Activated T-cell treated with anti-CD3 and anti-CD28 coated beads, Interleukin-2, amount 50 U/mL, for 48 hours (primary cell): ENCODE results near the gene NTF4.
"Not testable (repeated sequence)": the region's sequence is repeated elsewhere in the genome, so short reads cannot be mapped to it uniquely, and the experiment has no call there.

ENCODE experiments used
- DNase-seq, 2 experiments: peaks; one replicate each; pipeline ENCODE4 v3.0.0-alpha.2; 2020

The NTF4 gene

GRCh38 chr19:49056101-49056901, 8.3 kb downstream of the NTF4 start:
- DNase-seq = peak; percentile 68 to 76

DNA sequence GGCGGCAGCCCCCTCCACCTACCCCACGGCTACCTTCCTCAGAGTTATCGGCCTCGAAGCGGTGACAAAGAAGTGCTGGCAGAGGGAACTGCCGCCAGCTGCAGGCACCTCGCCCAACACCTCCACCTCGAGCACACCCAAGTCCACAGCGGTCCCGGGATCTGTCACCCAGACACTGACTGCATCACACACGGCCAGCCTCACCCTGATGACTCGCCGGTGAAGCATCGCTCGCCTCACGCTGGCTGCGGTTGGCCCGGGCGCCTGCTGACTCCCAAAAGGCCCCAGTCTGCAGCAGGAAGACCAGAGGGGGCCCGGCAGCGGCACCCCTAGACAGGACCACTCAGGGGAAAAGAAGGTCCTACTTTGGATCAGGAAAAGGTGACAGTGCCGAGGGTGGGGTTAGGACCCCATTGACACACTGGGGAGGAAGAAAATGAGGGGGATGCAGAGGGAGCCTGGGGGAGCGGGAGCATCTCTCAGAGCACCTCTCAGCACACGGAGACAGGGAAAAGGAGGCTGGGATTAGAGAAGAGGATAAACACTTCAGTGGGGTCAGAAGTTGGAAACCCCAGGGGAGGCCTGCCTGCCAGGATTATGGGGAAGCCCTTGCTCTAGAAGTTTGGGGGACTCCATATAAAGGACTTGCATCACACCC, 14.1 kb downstream of the NTF4 start:
- DNase-seq = not testable (repeated sequence)

GRCh38 chr19:49049834-49050233, 14.8 kb downstream of the NTF4 start:
- not testable (repeated sequence) for DNase-seq

- not testable (repeated sequence) for DNase-seq
These were observed 15.6 kb downstream of the NTF4 start, which contains the start of gene CGB8 for GRCh38 chr19:49049011-49049410. Gene CGB8, minus strand, starts transcription at chr19:49049111. Its CDS starts 372 bp downstream, at chr19:49048739.

DNA sequence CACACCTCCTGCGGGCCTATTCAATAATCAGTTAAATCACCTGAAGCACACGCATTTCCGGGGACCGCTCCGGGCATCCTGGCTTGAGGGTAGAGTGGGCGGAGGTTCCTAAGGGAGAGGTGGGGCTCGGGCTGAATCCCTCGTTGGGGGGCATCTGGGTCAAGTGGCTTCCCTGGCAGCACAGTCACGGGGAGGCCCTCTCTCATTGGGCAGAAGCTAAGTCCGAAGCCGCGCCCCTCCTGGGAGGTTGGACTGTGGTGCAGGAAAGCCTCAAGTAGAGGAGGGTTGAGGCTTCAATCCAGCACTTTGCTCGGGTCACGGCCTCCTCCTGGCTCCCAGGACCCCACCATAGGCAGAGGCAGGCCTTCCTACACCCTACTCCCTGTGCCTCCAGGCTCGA, 21.1 kb downstream of the NTF4 start, which contains the start of gene CGB5:
Gene CGB5 (plus strand): TSS at position 301 of the 400 bp plus-strand sequence. CDS start 362 bp downstream, outside the sequence.
- not testable (repeated sequence) for DNase-seq

DNA sequence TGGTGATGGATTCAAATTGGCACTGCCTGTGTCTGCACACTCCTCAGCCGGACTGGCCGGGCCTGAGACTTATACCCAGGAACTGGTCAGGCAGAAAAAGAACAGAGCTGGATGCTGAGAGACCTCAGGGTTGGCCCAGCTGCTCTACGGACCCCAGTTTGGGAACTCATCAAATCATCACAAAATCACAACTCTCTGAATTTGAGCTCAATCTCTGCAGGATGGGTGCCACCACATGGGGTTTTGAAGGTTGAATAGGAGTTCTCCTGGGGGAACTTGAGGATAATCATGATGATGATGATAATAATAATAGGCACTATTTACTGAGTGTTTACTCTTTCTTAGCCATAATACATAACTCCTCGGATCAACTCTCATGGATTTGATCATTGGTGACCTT, 22.0 kb downstream of the NTF4 start:
- DNase-seq = not testable (repeated sequence)

DNA sequence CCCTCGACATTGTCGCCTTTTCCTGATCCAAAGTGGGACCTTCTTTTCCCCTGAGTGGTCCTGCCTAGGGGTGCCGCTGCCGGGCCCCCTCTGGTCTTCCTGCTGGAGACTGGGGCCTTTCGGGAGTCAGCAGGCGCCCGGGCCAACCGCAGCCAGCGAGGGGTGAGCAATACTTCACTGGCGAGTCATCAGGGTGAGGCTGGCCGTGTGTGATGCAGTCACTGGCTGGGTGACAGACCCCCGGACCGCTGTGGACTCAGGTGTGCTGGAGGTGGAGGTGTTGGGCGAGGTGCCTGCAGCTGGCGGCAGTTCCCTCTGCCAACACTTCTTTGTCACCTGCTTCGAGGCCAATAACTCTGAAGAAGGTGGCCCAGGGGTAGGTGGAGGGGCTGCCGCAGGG, 22.4 kb downstream of the NTF4 start:
- no peak for DNase-seq

DNA sequence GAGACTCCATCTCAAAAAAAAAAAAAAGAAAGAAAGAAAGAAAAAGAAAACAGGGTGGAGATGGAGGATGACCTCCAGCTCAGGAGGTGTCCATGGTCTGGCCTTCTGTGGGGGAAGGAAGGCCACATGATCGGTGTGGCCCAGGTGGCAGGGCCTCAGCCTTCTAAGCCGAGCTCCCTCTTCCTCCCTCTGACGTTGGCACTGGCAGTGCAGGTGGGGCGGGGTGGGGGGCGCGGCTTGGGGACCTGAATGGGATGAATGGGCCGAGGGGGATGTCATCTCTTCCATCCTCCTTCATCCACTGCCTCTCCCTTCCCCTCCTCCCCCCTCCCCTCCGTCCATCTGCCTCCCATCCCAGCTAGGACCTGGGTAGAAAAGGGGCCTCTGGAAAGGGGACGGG, 24.9 kb downstream of the NTF4 start:
- DNase-seq = not testable (repeated sequence)

DNA sequence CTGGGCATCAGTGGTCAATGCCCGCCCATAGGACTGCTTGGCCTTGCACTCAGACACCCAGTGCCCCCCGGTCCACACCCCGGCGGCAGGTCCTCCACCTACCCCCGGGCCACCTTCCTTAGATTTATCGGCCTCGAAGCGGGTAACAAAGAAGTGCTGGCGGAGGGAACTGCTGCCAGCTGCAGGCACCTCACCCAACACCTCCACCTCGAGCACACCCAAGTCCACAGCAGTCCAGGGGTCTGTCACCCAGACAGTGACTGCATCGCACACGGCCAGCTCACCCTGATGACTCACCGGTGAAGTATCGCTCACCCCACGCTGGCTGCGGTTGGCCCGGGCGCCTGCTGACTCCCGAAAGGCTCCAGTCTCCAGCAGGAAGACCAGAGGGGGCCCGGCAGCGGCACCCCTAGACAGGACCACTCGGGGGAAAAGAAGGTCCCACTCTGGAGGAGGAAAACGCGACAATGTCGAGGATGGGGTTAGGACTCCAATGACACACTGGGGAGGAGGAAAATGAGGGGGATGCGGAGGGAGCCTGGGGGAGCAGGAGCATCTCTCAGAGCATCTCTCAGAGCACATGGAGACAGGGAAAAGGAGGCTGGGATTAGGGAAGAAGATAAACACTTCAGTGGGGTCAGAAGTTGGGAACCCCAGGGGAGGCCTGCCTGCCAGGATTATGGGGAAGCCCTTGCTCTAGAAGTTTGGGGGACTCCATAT, 25.9 kb downstream of the NTF4 start:
- DNase-seq = not testable (repeated sequence)

DNA sequence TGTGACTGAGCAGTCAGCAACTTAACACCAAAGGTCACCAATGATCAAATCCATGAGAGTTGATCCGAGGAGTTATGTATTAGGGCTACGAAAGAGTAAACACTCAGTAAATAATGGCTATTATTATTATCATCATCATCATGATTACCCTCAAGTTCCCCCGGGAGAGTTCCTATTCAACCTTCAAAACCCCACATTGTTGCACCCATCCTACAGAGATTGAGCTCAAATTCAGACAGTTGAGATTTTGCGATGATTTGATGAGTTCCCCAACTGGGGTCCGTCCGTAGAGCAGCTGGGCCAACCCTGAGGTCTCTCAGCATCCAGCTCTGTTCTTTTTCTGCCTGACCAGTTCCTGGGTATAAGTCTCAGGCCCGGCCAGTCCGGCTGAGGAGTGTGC, 26.5 kb downstream of the NTF4 start:
- not testable (repeated sequence) for DNase-seq

DNA sequence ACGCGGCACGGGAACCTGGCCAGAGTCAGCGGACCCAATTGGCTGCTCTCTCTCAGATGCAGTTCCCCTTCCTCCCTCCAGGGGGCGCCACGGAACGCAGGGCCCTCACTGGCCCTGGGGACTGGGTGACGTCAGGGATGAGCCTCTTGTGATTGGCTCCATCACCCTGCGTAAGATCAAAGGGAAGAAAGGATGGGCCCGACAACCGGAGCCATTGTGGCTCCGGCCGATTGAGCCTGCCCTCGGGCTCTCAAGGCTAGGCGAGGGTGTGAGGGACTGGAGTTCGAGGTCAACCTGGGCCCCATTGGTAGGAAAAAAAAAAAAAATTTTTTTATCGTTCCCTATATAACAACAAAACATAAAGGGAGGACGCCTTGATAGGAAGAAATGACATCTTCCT, 27.8 kb downstream of the NTF4 start, which contains the start of gene CGB1:
Gene CGB1 (minus strand): TSS at position 81 of the 400 bp plus-strand sequence. CDS start 184 bp downstream, outside the sequence.
- peak; percentile 83 to 84 for DNase-seq

GRCh38 chr19:49031642-49032301, 32.8 kb downstream of the NTF4 start, which contains the start of gene CGB2:
Gene CGB2, plus strand, starts transcription at chr19:49031890. Its CDS starts 206 bp downstream, at chr19:49032096.
- peak; percentile 94 to 96 for DNase-seq

DNA sequence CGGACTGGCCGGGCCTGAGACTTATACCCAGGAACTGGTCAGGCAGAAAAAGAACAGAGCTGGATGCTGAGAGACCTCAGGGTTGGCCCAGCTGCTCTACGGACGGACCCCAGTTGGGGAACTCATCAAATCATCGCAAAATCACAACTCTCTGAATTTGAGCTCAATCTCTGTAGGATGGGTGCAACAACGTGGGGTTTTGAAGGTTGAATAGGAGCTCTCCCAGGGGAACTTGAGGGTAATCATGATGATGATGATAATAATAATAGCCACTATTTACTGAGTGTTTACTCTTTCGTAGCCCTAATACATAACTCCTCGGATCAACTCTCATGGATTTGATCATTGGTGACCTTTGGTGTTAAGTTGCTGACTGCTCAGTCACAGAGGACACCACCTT, 34.3 kb downstream of the NTF4 start:
- not testable (repeated sequence) for DNase-seq

GRCh38 chr19:49029749-49030148, 34.9 kb downstream of the NTF4 start:
- not testable (repeated sequence) for DNase-seq

GRCh38 chr19:49028686-49029085, 35.9 kb downstream of the NTF4 start:
- DNase-seq = not testable (repeated sequence)

DNA sequence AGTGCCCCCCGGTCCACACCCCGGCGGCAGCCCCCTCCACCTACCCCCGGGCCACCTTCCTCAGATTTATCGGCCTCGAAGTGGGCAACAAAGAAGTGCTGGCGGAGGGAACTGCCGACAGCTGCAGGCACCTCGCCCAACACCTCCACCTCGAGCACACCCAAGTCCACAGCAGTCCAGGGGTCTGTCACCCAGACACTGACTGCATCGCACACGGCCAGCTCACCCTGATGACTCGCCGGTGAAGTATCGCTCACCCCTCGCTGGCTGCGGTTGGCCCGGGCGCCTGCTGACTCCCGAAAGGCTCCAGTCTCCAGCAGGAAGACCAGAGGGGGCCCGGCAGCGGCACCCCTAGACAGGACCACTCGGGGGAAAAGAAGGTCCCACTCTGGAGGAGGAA, 39.0 kb downstream of the NTF4 start:
- DNase-seq = not testable (repeated sequence)

DNA sequence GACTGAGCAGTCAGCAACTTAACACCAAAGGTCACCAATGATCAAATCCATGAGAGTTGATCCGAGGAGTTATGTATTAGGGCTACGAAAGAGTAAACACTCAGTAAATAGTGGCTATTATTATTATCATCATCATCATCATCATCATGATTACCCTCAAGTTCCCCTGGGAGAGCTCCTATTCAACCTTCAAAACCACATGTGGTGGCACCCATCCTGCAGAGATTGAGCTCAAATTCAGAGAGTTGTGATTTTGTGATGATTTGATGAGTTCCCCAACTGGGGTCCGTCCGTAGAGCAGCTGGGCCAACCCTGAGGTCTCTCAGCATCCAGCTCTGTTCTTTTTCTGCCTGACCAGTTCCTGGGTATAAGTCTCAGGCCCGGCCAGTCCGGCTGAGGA, 39.5 kb downstream of the NTF4 start:
- not testable (repeated sequence) for DNase-seq

GRCh38 chr19:49024233-49024632, 40.4 kb downstream of the NTF4 start, which contains the start of gene CGB3:
Gene CGB3, minus strand, starts transcription at chr19:49024333. Its CDS starts 362 bp downstream, at chr19:49023971.
- DNase-seq = not testable (repeated sequence)

DNA sequence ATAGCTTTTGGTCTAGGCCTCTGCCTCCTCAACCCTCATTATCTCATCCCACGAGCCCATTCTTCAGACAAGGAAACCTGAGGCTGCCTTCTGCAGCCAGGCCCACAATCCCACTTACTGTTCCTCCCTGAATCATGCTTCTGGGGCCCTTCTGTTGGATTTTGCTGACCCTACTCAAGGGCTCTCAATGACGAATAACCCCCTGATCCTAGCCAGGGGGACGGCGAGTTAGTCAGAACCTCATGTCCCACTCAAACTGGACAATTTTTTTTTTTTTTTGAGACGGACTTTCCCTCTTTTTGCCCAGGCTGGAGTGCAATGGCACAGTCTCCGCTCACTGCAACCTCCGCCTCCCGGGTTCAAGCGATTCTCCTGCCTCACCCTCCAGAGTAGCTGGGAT, 42.5 kb downstream of the NTF4 start:
- no peak for DNase-seq

DNA sequence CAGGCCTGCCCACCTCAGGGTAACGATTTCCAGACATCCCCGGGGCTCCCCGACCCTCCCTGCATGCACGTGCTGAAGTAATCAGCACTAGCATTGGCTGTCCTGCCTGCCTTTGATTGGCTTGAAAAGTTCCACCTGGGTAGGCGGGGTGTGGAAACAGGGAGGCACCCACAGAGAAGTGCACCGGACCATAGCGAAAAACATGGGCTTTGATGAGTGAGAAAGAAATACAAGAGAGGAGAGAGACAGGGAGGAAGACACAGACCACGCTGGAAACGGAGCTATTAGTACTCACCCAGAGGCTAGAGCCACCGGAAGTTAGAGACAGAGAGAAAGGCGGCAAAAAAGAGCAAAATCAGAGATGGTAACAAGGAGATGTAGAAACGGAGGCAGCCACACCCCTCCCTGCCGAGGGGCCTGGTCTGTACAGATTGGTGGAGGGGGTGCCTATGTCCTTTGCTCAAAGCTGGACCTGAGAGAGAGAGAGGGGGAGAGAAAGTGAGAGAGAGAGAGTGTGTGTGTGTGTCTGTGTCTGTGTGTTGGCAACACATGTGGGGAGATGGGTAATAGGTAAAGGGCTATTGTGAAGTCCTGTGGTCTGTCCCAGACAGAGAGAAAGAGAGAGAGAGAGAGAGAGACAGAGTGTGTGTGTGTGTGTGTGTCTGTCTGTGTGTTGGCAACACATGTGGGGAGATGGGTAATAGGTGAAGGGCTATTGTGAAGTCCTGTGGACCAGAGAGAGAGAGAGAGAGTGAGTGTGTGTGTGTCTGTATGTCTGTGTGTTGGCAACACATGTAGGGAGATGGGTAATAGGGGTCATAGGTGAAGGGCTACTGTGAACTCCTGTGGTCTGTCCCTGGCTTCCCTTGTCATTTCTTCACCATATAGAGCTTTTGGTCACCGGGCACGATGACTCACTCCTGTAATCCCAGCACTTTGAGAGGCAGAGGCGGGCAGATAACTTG, 43.4 kb downstream of the NTF4 start:
- no peak for DNase-seq

- DNase-seq = no peak
These were observed 44.3 kb downstream of the NTF4 start for GRCh38 chr19:49020342-49020741.
